Stimulated activated memory B cell treated with anti-CD40 and anti-IgM and Interleukin-4, amounts not matched to agents 10 μg/mL and 1 μg/mL and 100 μg/mL, for 72 hours (primary cell): Measurements from ENCODE around the gene USH1G.
"Not testable (repeated sequence)": the region's sequence is repeated elsewhere in the genome, so short reads cannot be mapped to it uniquely, and the experiment has no call there.

Source experiments
- ATAC-seq: fragments of 150-1000 bp; cut with Tn5 transposase; 2 replicates; pipeline ENCODE4 v1.10.0; 2021
- H3K27ac Mint-ChIP-seq: one replicate; pipeline ENCODE4 v1.8.0; 2022; ENCODE audit warnings: mild to moderate bottlenecking, mixed read lengths
- H3K27me3 Mint-ChIP-seq: one replicate; pipeline ENCODE4 v1.8.0; 2022; ENCODE audit warnings: mixed read lengths
- H3K36me3 Mint-ChIP-seq: one replicate; pipeline ENCODE4 v1.8.0; 2022; ENCODE audit warnings: mixed read lengths
- H3K4me1 Mint-ChIP-seq: one replicate; pipeline ENCODE4 v1.8.0; 2022; ENCODE audit warnings: mixed read lengths
- H3K4me3 Mint-ChIP-seq: one replicate; pipeline ENCODE4 v1.8.0; 2022; ENCODE audit warnings: mild to moderate bottlenecking, moderate library complexity, mixed read lengths
- H3K9me3 Mint-ChIP-seq: one replicate; pipeline ENCODE4 v1.8.0; 2022; ENCODE audit warnings: mixed read lengths

USH1G gene

DNA sequence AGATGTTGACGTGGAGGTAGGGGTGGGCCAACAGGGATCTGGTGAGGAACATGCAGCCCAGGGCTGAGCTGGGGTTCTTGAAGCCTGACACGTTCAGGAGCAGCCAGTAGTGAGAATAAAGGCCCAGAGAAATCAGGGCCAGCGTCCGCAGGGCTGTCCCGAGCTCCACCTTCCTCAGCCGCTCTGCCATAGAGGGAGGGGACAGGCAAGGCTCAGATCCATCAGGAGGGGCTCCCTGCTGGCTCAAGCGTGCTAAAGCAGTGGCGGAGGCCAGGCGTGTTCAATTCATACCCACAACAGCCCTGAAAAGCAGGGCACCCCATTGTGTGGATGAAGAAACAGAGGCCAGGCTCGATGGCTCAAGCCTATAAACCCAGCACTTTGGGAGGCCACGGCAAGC is 42.0 kb downstream of the USH1G start:
- no peaks in the 10 kb centered on the region for H3K9me3 Mint-ChIP-seq
- H3K4me3 Mint-ChIP-seq: no peak overlapping the region
- H3K27ac Mint-ChIP-seq: no peak overlapping the region
- no peaks in the 10 kb centered on the region for H3K36me3 Mint-ChIP-seq
- no peak for ATAC-seq
- H3K27me3 Mint-ChIP-seq: peaks cover 54% of the 10 kb centered on the region
- H3K4me1 Mint-ChIP-seq: no peaks in the 10 kb centered on the region

DNA sequence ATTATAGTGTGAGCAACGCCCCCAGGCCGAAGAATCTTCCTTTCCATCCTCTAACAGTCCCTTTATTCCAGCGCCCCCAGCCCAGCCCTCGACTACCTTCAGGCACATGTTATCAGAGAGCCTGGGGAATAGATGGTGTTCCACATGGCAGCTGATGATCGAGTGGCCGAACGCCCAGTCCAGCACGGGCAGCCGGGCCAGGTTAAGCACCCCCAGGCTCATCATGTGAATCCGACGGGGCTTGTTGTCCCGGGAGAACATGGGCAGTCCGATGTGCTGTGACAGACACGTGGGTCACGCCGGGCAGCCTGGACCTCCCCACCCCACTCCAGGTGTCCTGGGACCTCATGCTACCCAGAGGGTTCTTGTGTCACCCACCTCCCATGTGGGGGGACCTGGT is 43.7 kb downstream of the USH1G start:
- no peaks in the 10 kb centered on the region for H3K9me3 Mint-ChIP-seq
- H3K27ac Mint-ChIP-seq: no peak overlapping the region
- ATAC-seq: no peak
- H3K27me3 Mint-ChIP-seq: peaks cover 38% of the 10 kb centered on the region
- H3K36me3 Mint-ChIP-seq: no peaks in the 10 kb centered on the region
- no peaks in the 10 kb centered on the region for H3K4me1 Mint-ChIP-seq
- H3K4me3 Mint-ChIP-seq: no peak overlapping the region

- Mint-ChIP-seq H3K4me1 (peaks cover 5% of the 10 kb centered on the region), H3K27ac (no peak overlapping the region), H3K36me3 (no peaks in the 10 kb centered on the region), H3K27me3 (peaks cover 31% of the 10 kb centered on the region), H3K4me3 (no peak overlapping the region), H3K9me3 (no peaks in the 10 kb centered on the region)
- ATAC-seq: no peak
Measured at GRCh38 chr17:74878658-74879057, 44.4 kb downstream of the USH1G start.

GRCh38 chr17:74877592-74878548 is 45.2 kb downstream of the USH1G start:
- no peak for ATAC-seq
- H3K36me3 Mint-ChIP-seq: no peaks in the 10 kb centered on the region
- no peaks in the 10 kb centered on the region for H3K9me3 Mint-ChIP-seq
- H3K27me3 Mint-ChIP-seq: peaks cover 23% of the 10 kb centered on the region
- H3K4me1 Mint-ChIP-seq: peaks cover 6% of the 10 kb centered on the region
- H3K4me3 Mint-ChIP-seq: no peak overlapping the region
- H3K27ac Mint-ChIP-seq: no peak overlapping the region

- Mint-ChIP-seq H3K27me3 (peaks cover 5% of the 10 kb centered on the region), H3K4me1 (peaks cover 23% of the 10 kb centered on the region), H3K4me3 (no peak overlapping the region), H3K9me3 (no peaks in the 10 kb centered on the region), H3K36me3 (no peaks in the 10 kb centered on the region), H3K27ac (no peak overlapping the region)
- no peak for ATAC-seq
Measured at GRCh38 chr17:74875977-74876593, 47.0 kb downstream of the USH1G start.

- no peaks in the 10 kb centered on the region for H3K27me3 Mint-ChIP-seq
- H3K27ac Mint-ChIP-seq: no peak overlapping the region
- H3K36me3 Mint-ChIP-seq: no peaks in the 10 kb centered on the region
- H3K9me3 Mint-ChIP-seq: no peaks in the 10 kb centered on the region
- no peak for ATAC-seq
- no peak overlapping the region for H3K4me3 Mint-ChIP-seq
- H3K4me1 Mint-ChIP-seq: peaks cover 24% of the 10 kb centered on the region
Measured at GRCh38 chr17:74875155-74875976, 47.7 kb downstream of the USH1G start.

DNA sequence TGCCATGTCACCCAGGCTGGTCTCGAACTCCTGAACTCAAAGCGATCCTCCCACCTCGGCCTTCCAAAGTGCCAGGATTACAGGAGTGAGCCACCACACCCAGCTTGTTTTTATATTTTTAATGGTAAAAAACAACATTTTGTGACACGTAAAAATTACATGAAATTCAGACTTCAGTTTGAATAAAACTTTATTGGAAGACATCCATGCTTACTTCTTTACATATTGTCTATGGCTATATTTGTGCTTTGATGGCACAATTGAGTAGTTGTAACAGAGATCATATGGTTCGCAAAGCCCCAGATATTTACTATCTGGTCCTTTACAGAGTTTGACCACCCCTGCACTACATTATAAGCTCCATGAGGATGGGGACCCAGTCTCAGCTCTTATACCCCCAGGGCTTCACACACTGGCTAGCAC is 48.4 kb downstream of the USH1G start:
- no peaks in the 10 kb centered on the region for H3K36me3 Mint-ChIP-seq
- H3K9me3 Mint-ChIP-seq: no peaks in the 10 kb centered on the region
- no peak overlapping the region for H3K27ac Mint-ChIP-seq
- H3K4me3 Mint-ChIP-seq: no peak overlapping the region
- no peaks in the 10 kb centered on the region for H3K27me3 Mint-ChIP-seq
- H3K4me1 Mint-ChIP-seq: peaks cover 25% of the 10 kb centered on the region
- ATAC-seq: no peak

- no peaks in the 10 kb centered on the region for H3K27me3 Mint-ChIP-seq
- H3K4me1 Mint-ChIP-seq: peaks cover 30% of the 10 kb centered on the region
- H3K27ac Mint-ChIP-seq: peak overlapping the region; percentile 85
- H3K4me3 Mint-ChIP-seq: peak overlapping the region; percentile 86
- no peak for ATAC-seq
- H3K9me3 Mint-ChIP-seq: no peaks in the 10 kb centered on the region
- no peaks in the 10 kb centered on the region for H3K36me3 Mint-ChIP-seq
Measured at GRCh38 chr17:74873874-74874614, 49.0 kb downstream of the USH1G start.

DNA sequence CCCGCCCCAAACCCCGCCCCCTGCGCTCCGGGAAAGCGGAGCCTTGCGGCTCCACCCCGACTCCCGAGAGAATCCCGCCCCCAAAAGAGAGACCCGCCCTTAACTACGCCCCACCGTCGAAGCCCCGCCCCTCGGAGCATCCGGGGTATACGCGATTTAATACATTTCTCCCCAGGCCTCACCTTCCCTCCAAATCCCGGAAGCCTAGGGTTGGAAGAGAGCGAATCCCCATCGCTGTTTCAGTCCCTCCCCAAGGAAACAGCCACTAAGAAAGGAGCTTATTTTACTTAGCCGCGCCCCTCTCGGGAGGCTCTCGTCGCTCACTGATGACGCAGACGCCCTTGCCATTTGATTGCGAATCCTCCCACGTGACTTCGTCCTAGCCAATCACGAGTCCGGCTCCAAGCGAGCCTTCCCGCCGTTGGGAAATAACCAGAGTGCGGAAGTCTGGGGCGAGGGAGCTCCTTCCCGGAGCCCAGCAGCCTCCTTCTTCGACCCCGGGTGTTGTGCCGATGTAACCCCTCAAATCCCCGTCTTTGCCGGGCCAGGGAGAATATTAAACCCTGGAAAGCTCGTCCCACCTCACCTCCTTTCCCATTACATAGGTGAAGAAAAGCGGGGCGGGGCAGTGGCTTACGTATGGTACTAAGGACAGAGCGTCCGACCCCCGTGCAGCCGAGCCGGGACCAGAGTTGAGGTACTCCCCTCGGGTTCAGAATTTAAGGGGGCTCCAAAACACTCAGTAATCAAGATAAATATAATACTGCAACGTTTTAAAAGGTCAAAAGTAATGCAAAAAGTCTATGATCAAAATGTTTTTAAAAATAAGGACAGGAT is 49.8 kb downstream of the USH1G start:
- ATAC-seq: peak; percentile 98

GRCh38 chr17:74872313-74873036 is 50.6 kb downstream of the USH1G start, which contains the start of gene FDXR:
FDXR (minus strand) TSS chr17:74872994; CDS start chr17:74872944, 50 bp downstream.
- Mint-ChIP-seq H3K36me3 (no peaks in the 10 kb centered on the region), H3K27me3 (no peaks in the 10 kb centered on the region), H3K9me3 (no peaks in the 10 kb centered on the region), H3K4me1 (peaks cover 30% of the 10 kb centered on the region), H3K27ac (peak within 1 kb of the TSS; percentile 85), H3K4me3 (peak within 1 kb of the TSS; percentile 86)
- ATAC-seq: peak; percentile 14

More for the DNA sequence above, 49.8 kb downstream of the USH1G start:
- Mint-ChIP-seq H3K4me3 (peak overlapping the region; percentile 86), H3K4me1 (peaks cover 30% of the 10 kb centered on the region), H3K36me3 (no peaks in the 10 kb centered on the region), H3K27me3 (no peaks in the 10 kb centered on the region), H3K9me3 (no peaks in the 10 kb centered on the region), H3K27ac (peak overlapping the region; percentile 85)

GRCh38 chr17:74871356-74872076 is 51.5 kb downstream of the USH1G start:
- H3K9me3 Mint-ChIP-seq: no peaks in the 10 kb centered on the region
- no peak for ATAC-seq
- H3K4me3 Mint-ChIP-seq: peak overlapping the region; percentile 51
- H3K27me3 Mint-ChIP-seq: no peaks in the 10 kb centered on the region
- H3K36me3 Mint-ChIP-seq: no peaks in the 10 kb centered on the region
- peaks cover 30% of the 10 kb centered on the region for H3K4me1 Mint-ChIP-seq
- no peak overlapping the region for H3K27ac Mint-ChIP-seq

GRCh38 chr17:74870512-74870911 is 52.5 kb downstream of the USH1G start:
- no peaks in the 10 kb centered on the region for H3K9me3 Mint-ChIP-seq
- H3K27ac Mint-ChIP-seq: no peak overlapping the region
- no peaks in the 10 kb centered on the region for H3K27me3 Mint-ChIP-seq
- no peak overlapping the region for H3K4me3 Mint-ChIP-seq
- H3K36me3 Mint-ChIP-seq: no peaks in the 10 kb centered on the region
- peaks cover 30% of the 10 kb centered on the region for H3K4me1 Mint-ChIP-seq
- ATAC-seq: no peak

GRCh38 chr17:74870028-74870427 is 53.0 kb downstream of the USH1G start:
- peaks cover 33% of the 10 kb centered on the region for H3K4me1 Mint-ChIP-seq
- H3K27me3 Mint-ChIP-seq, ATAC-seq, H3K27ac Mint-ChIP-seq, H3K36me3 Mint-ChIP-seq, H3K9me3 Mint-ChIP-seq, H3K4me3 Mint-ChIP-seq: not testable (repeated sequence)
